Stimulated activated CD8-positive, alpha-beta memory T cell treated with anti-CD3 and anti-CD28 coated beads, Interleukin-4, amount 100 ng/mL, for 48 hours (primary cell): ENCODE results near the gene VIPR2.
A peak's percentile ranks its signal among the peaks of the same experiment; 100 is the strongest.

Experiments
- DNase-seq: peaks from one replicate; pipeline ENCODE4 v3.0.0-alpha.2; 2020

Gene VIPR2

DNA sequence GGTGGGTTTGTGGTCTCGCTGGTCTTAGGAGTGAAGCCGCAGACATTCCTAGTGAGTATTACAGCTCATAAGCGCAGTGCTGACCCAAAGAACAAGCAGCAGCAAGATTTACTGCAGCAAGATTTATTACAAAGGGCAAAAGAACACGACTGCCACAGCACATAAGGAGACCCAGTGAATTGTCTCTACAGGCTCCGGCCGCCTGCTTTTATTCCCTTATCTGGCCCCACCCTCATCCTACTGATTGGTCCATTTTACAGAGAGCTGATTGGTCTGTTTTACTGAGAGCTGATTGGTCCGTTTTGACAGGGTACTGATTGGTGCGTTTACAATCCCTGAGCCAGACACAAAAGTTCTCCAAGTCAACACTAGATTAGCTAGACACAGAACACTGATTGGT lies 82.1 kb downstream of the VIPR2 start:
- no peak for DNase-seq

- no peak for DNase-seq
Observed at GRCh38 chr7:159061674-159062212, 82.9 kb downstream of the VIPR2 start.

GRCh38 chr7:159061209-159061608 lies 83.5 kb downstream of the VIPR2 start:
- DNase-seq: no peak

DNA sequence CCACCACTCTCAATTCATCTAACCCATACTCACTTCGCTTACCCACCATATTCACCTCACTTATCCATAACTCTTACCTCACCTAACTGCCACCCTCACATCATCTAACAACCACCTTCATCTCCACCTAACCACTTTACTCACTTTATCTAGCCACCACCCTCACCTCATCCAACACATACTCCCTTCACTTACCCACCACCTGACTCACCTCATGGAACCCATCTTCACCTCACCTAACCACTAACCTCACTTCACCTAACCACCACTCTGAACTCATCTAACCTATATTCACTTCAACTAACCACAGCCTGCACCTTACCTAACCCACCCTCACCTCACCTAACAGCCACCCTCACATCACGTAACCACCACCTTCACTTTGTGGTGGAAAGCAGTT lies 84.2 kb downstream of the VIPR2 start:
- no peak for DNase-seq

DNA sequence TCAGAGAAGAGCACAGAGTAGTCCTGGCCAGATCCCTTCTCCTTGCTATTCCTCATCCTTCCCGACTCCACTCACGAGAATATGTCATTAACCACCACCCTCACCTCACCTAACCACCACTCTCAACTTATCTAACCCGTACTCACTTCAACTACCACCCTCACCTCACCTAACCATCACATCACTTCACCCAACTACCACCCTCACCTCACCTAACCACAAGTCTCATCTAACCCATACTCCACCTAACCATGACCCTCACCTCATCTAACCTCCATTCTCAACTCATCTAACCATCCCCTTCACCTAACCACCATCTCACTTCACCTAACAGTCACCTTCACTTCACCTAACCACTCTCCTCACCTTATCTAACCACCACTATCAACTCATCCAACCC lies 85.0 kb downstream of the VIPR2 start:
- DNase-seq: no peak

DNA sequence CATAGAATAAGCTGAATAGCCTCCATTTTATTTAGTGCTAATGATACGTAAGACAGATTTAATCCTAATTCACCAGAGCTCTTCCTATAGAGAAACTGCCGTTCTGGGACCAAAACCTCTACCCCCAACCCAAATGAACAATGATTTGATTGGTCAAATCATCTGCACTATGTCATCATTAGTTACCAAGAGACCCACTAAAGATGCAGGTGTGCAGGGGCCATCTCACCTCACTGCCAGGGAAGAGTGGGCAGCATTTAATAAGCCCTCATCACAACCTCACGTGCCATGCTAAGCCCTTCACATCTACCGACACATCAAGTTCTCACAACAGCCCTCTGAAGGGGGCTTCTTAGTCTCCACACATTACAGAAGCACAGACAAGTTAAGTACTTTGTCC lies 87.0 kb downstream of the VIPR2 start:
- no peak for DNase-seq

DNA sequence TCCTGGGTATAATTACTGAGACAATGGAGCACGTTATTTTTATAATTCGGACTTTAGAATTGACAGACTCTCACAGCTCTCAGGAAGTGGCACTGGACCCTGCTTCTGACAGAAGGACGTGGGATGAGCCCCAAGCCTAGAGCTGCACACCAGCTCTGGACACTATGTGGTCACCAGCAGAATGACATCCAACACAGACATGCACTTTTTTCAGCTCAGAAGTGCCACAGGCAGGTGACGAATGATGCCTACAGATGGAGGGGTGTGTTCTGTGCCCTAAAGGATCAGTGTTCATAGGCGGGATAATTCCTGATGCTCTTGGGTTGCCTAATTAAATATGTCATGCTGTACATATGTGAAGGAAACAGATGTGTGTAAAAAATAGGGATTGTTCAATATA lies 87.9 kb downstream of the VIPR2 start:
- DNase-seq: no peak

DNA sequence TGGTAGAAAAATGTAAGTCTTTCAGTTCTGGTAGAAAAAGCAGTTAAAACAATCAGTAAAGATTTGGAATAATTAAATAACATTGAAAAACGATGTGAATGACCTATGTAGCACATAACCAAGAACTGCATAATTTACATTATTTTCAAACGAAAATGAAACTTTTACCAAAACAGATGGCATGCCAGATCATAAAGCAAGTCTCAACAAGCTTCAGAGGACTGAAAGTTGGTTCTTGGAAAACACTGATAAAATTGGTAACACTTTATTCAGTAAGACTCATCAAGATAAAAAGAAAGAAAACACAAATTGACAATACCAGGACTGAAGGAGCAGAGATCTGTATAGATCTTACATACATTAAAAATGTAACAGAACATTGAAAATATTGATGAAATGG lies 92.8 kb downstream of the VIPR2 start:
- no peak for DNase-seq

- no peak for DNase-seq
Observed at GRCh38 chr7:159050704-159051103, 94.0 kb downstream of the VIPR2 start.

- peak; percentile 3 for DNase-seq
Observed at GRCh38 chr7:159049266-159050025, 95.2 kb downstream of the VIPR2 start.

GRCh38 chr7:159048656-159049055 lies 96.0 kb downstream of the VIPR2 start:
- DNase-seq: no peak

DNA sequence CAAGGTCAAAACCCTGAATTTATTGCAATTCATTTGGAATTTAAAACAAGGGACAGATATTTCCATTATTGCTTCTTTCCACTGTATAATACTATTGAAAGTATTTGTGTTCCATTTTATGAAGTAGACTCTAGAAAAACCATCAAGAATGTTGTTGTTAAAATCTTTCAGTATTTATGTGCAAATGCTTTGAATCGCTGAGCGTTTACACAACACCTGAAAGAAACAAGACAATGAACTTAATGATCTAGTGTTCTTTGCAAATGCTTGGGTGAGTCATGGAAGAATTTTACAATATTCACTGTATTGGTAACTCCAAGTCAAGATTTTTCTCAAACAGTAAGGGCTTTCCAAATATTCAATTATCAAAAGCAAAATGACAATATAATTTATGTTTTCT lies 97.1 kb downstream of the VIPR2 start:
- DNase-seq: no peak

DNA sequence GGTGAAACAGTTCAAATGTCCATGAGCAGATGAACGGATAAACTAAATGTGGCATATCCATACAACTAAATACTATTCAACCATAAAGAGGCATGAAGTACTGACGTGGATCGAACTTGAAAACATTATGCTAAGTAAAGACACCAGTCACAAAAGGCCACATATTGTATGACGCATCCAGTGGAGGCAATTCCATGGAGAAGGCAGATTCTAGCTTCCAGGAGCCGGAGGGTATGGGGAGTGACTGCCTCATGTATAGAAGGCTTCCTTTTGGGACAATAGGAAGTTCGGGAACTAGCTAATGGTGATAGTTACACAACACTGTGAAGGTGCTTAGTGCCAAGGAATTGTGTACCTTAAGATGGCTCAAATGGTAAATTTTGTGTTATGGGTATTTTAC lies 98.4 kb downstream of the VIPR2 start:
- no peak for DNase-seq

GRCh38 chr7:159045839-159046238 lies 98.8 kb downstream of the VIPR2 start:
- DNase-seq: no peak

- peak; percentile 7 for DNase-seq
Observed at GRCh38 chr7:159042581-159043101, 102.0 kb downstream of the VIPR2 start.

DNA sequence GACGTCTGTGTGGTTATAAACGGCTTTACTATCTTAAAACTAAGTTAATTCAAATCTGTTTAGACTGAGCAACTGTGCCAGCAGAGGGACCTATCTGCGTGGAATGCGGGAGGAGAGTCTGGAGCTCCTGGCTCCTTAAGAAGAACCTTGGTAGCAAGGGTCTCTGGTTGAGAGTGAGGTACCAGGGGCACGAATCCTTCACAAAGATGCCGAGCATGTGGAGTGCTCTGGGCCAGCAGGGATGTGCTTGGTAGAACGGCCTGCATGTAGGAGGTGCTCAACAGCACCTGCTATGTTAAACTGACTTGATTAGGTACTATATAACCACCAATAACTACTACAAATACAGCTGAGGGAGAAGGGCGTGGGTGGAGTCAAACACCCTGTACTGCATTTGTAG lies 102.6 kb downstream of the VIPR2 start:
- DNase-seq: peak; percentile 11

GRCh38 chr7:159040912-159041711 lies 103.6 kb downstream of the VIPR2 start:
- peak; percentile 14 for DNase-seq

DNA sequence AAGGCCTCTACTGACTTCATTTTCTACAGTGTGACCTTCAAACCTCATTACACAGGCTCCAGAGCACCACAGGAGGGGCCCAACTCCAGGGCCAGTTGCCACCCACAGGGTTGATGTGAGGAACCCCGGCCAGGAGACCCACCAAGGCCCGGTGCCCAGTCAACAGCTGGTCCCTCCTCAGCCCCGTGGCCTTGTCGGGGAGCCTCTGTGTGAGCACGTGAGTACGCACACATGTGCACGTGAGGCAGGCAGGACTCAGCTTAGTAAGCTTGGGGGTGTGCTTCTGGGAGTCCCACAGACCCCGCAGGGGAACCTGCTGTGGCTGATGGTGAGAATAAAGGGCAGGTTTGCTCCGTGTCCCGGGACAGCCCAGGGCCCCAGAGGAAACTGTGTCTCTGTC lies 104.5 kb downstream of the VIPR2 start:
- peak; percentile 4 for DNase-seq

DNA sequence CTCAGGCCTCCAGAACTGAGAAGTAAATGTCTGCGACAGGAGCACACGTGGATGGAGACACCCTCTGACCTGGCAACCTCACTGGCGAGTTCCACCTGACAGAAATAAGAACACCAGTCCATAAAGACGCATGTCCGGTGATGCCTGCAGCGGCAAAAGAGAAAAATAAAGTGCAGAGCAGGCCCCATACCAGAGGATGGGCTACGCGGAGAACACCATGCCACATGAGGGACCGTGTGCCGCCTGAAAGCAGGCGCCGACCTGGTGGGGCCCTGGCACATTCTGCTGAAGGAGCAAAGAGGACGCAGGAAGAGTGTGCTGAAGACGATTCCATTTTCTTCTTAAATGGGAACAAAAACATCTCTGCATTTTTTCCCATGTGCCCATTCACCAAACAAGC lies 105.0 kb downstream of the VIPR2 start:
- no peak for DNase-seq

GRCh38 chr7:159038066-159038465 lies 106.6 kb downstream of the VIPR2 start:
- DNase-seq: peak; percentile 14

GRCh38 chr7:159036916-159037605 lies 107.6 kb downstream of the VIPR2 start:
- peak; percentile 13 for DNase-seq

GRCh38 chr7:159035571-159036073 lies 109.0 kb downstream of the VIPR2 start:
- DNase-seq: peak; percentile 21

DNA sequence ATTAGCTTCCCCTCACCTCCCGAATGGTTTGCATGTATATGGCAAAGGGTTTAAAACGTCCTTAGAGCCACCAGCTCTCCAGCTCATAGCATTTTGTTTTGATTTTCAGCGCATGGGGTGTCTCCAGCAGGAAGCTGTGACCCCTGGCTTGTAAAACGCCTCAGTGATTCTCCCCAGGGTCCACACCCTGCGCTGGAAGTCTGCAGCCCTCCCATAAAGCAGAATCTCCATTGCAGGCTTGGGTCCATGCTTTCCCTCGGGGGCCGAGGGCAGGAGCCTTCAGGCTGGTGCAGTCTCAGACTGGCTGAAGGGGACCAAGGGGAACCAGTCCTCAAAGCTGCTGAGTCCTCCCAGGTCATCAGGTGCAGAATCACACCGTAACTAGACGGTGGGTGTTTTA lies 109.7 kb downstream of the VIPR2 start:
- peak; percentile 4 for DNase-seq
